SK-MEL-5 (cell line): ENCODE results near the gene RUNX2. TPM values are rescaled to one million over a fixed set of nuclear protein-coding genes. Genes with fewer than 3 reads are reported as not detected.

Experiments
- DNase-seq: peaks from one replicate; pipeline ENCODE4 v3.0.0-alpha.2; 2016; ENCODE audit warnings: low read depth, low spot score
- in situ Hi-C: cut with HindIII; loops from 2 replicates; pipeline ENCODE4 v1.10.0; 2016; ENCODE audit warnings: low sequenced_read_pairs, high pct_unique_total_duplicates, low pct_unique_long_range_greater_than_20kb
- total RNA-seq: library from RNA; depleted of rRNA; stranded (reverse); fragments of >200 nt; shearing (Covaris generic); gene quantifications from 2 replicates; pipeline ENCODE4 v1.2.3, GENCODE V29; 2014

RUNX2 gene
- total RNA-seq, 1 experiment from 2014 or later = 0.24 TPM

DNA sequence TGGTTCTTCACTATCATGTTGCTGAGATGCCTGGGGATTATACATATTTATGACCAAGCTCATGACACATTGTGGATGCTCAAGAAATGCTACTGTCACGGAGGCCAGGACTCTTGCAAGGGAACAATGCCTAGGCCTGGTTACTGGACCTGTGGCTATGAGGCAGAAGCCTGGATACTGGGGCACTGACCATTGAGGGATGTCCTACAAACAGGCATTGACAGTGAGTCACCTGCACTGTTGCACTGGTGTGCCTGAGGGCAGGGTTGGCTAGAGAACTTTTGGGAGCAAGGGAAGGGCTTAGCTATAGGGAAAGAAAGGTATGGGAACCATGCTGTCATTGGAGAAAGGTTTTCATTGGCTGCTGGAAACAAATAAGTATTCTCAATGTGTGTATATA lies 362.7 kb downstream of the RUNX2 start:
- in situ Hi-C loops = no loop called here
- no peak for DNase-seq

GRCh38 chr6:45691426-45691825 lies 363.3 kb downstream of the RUNX2 start:
- in situ Hi-C loops = no loop called here
- DNase-seq = no peak

DNA sequence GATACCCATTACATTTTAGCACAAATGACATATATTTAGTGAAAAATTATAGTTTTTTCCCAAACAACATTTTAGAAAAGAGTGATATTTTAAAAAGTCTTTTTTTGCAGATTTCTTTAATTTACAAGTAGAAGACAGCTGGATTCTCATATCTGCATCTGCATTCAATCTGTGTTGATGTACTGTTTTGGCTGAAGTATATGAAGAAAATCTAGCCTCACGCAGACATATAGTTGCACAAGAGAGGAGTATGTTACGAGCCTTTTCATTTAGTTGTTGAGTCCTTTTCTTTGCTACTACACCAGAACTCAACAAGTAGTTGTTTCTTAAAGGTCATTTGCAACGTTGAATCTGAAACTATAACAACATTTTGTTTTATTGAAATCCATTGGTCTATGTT lies 363.9 kb downstream of the RUNX2 start:
- in situ Hi-C loops = no loop called here
- DNase-seq = no peak

- in situ Hi-C loops = no loop called here
- no peak for DNase-seq
Measured at GRCh38 chr6:45696738-45697137, 368.6 kb downstream of the RUNX2 start.

GRCh38 chr6:45697605-45698004 lies 369.5 kb downstream of the RUNX2 start:
- in situ Hi-C loops = no loop called here
- no peak for DNase-seq

- in situ Hi-C loops = no loop called here
- DNase-seq = no peak
Measured at GRCh38 chr6:45698046-45698445, 369.9 kb downstream of the RUNX2 start.

GRCh38 chr6:45699663-45700062 lies 371.5 kb downstream of the RUNX2 start:
- in situ Hi-C loops = no loop called here
- no peak for DNase-seq

DNA sequence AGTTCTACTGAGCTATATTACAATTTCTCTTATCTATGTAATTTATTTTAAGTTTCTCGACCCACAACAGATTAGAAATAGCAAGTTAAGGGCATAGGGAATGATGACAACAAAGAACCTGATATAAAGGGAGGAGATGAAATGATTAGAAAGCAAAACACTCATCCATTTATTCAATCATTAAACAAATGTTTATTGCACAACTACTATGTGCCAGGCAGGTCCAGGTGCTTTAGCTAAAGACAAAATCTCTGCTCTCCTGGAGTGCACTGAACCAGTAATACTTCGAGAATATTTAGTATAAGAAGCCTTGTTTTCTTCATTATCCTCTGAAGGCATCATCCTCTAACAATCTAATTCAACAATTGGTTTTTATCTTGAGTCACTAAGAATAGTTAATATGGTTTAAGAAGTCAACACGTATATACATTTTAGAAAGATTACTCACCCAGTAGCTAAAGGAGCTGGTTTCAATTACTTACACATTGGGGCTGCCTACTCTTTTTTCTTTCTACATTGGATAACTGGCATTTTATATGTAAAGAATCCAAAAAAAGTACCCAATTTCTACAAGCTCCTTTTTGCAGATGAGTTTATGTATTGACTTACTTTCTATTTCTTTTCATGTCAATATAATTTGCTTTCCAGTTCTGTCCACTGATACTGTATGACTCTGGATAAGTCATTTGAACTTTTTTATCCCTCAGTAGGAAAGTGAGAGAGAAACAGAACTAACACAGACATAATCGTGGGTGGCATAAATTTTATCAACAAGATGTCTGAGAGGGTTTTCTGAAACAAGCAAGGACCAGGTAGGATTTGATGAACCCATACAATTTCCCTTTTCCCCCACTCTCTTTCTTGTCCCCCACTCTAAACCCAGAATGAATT lies 375.0 kb downstream of the RUNX2 start:
- in situ Hi-C loops = no loop called here
- DNase-seq = no peak

- in situ Hi-C loops = no loop called here
- no peak for DNase-seq
Measured at GRCh38 chr6:45704056-45704800, 376.1 kb downstream of the RUNX2 start.

GRCh38 chr6:45705137-45705855 lies 377.2 kb downstream of the RUNX2 start:
- DNase-seq = no peak
- in situ Hi-C loops = no loop called here

- in situ Hi-C loops = no loop called here
Measured at GRCh38 chr6:45706319-45706718, 378.2 kb downstream of the RUNX2 start.

DNA sequence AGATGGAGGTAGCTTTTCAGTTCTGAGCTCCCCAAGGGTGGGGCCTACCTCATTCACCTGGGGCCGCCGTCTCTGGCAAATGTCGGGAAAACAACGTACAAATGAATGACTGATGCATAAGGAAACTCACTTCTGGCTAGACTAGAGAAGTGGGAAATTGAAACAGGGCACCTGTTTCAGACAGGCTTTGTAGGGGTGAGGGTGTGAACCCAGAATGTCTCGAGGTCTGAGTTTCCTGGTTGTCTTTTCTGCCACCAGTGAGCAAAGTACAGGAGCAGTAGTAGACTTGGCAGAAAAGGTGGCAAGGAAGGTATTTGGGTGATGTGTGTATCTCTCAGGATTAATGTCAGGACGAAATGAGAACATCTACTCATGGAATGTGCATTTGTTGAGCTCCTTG lies 379.0 kb downstream of the RUNX2 start:
- in situ Hi-C loops = no loop called here

More at GRCh38 chr6:45706319-45706718, 378.2 kb downstream of the RUNX2 start:
- DNase-seq = no peak

GRCh38 chr6:45709781-45710220 lies 381.7 kb downstream of the RUNX2 start:
- in situ Hi-C loops = no loop called here
- no peak for DNase-seq

More for the DNA sequence above, 379.0 kb downstream of the RUNX2 start:
- no peak for DNase-seq

DNA sequence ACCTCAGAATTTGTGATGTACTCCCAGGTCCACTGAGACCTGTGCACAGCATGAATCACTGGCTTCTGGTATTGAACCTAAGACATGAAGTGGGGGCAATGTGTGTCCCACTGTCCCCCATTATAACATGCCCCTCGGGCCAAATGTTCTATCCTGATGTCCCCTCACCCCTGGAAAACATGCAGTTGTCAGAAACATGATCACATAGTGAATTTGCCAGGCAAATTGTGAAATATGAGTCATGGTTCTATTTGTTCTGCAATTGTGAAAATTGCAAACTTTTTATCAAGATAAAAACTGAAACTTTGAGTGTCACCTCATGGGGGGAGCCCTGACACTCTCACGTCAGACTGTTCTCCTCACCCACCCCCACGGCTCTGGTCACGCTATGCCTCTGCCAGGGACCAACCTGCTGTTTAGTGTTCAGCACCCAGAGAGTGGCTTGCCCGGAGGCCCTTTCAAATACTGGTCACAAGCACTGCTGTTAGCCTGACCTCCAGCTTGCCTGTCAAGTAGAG lies 382.2 kb downstream of the RUNX2 start:
- in situ Hi-C loops = no loop called here
- no peak for DNase-seq

DNA sequence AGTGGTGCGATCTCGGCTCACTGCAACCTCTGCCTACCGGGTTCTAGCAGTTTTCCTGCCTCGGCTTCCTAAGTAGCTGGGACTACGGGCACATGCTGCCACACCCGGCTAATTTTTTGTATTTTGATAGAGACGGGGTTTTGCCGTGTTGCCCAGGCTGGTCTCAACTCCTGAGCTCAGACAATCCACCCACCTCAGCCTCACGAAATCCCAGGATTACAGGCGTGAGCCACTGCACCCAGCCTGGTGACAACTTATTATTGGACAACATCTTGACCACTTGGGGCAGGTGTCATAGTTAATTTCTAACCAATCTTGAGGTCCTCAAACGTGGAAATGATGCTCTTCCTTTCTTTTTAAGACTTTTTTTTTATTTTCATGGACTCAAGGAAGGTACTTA lies 383.9 kb downstream of the RUNX2 start:
- in situ Hi-C loops = no loop called here
- no peak for DNase-seq

- in situ Hi-C loops = no loop called here
Measured at GRCh38 chr6:45712786-45713185, 384.7 kb downstream of the RUNX2 start.

More at GRCh38 chr6:45712786-45713185, 384.7 kb downstream of the RUNX2 start:
- DNase-seq = no peak
